ENCODE measurements around the gene CALHM4. TPM values are rescaled to one million over a fixed set of nuclear protein-coding genes. Genes with fewer than 3 reads are reported as not detected.

The CALHM4 gene
- total RNA-seq, 1 experiment from 2014 or later = 0.39 TPM

- DNase-seq (ENCODE audit: low spot score) = peak; percentile 32
These were observed 17.3 kb upstream of the CALHM4 start for GRCh38 chr6:116536216-116536621.

GRCh38 chr6:116542426-116542825, 11.1 kb upstream of the CALHM4 start:
- DNase-seq (ENCODE audit: low spot score) = no peak

- DNase-seq (ENCODE audit: low spot score) = no peak
These were observed 10.4 kb upstream of the CALHM4 start for GRCh38 chr6:116543149-116543548.

- DNase-seq (ENCODE audit: low spot score) = no peak
These were observed 7.9 kb upstream of the CALHM4 start, which contains the start of gene TRAPPC3L for GRCh38 chr6:116545651-116546050. Gene TRAPPC3L, minus strand, starts transcription at chr6:116545684. Its CDS starts 170 bp downstream, at chr6:116545514.

- DNase-seq (ENCODE audit: low spot score) = no peak
These were observed 6.2 kb upstream of the CALHM4 start for GRCh38 chr6:116547358-116547757.

GRCh38 chr6:116550796-116551195, 2.8 kb upstream of the CALHM4 start:
- no peak for DNase-seq (ENCODE audit: low spot score)

- DNase-seq (ENCODE audit: low spot score) = no peak
These were observed 2.5 kb downstream of the CALHM4 start for GRCh38 chr6:116556065-116556464.

- no peak for DNase-seq (ENCODE audit: low spot score)
These were observed 3.4 kb downstream of the CALHM4 start for GRCh38 chr6:116556814-116557415.

GRCh38 chr6:116557893-116558292, 4.3 kb downstream of the CALHM4 start:
- peak; percentile 76 for DNase-seq (ENCODE audit: low spot score)

GRCh38 chr6:116560130-116560529, 6.6 kb downstream of the CALHM4 start:
- no peak for DNase-seq (ENCODE audit: low spot score)

- DNase-seq (ENCODE audit: low spot score) = peak; percentile 41
These were observed 7.9 kb downstream of the CALHM4 start for GRCh38 chr6:116561377-116562018.

GRCh38 chr6:116562019-116562403, 8.5 kb downstream of the CALHM4 start:
- DNase-seq (ENCODE audit: low spot score) = no peak

GRCh38 chr6:116562614-116563013, 9.1 kb downstream of the CALHM4 start:
- DNase-seq (ENCODE audit: low spot score) = no peak

GRCh38 chr6:116563830-116564229, 10.3 kb downstream of the CALHM4 start:
- no peak for DNase-seq (ENCODE audit: low spot score)

- DNase-seq (ENCODE audit: low spot score) = no peak
These were observed 10.8 kb downstream of the CALHM4 start for GRCh38 chr6:116564311-116564710.

GRCh38 chr6:116564921-116565872, 11.6 kb downstream of the CALHM4 start:
- no peak for DNase-seq (ENCODE audit: low spot score)

GRCh38 chr6:116568111-116568510, 14.6 kb downstream of the CALHM4 start:
- DNase-seq (ENCODE audit: low spot score) = no peak

GRCh38 chr6:116568821-116569755, 15.5 kb downstream of the CALHM4 start:
- DNase-seq (ENCODE audit: low spot score) = no peak

GRCh38 chr6:116570856-116571682, 17.5 kb downstream of the CALHM4 start, which contains the start of gene RWDD1:
Gene RWDD1, plus strand, starts transcription at chr6:116571504. Its CDS starts 79 bp downstream, at chr6:116571583.
- peak; percentile 97 for DNase-seq (ENCODE audit: low spot score)

- no peak for DNase-seq (ENCODE audit: low spot score)
These were observed 18.1 kb downstream of the CALHM4 start for GRCh38 chr6:116571683-116572000.

Data from H4 (cell line).